ENCODE data around the gene DNMT3B. TPM values are rescaled to one million over a fixed set of nuclear protein-coding genes. Genes with fewer than 3 reads are reported as not detected.

The DNMT3B gene
- total and polyA plus RNA-seq, 12 donors: 0.12 to 2.0 (median 0.87) TPM; not detected in 1

DNA sequence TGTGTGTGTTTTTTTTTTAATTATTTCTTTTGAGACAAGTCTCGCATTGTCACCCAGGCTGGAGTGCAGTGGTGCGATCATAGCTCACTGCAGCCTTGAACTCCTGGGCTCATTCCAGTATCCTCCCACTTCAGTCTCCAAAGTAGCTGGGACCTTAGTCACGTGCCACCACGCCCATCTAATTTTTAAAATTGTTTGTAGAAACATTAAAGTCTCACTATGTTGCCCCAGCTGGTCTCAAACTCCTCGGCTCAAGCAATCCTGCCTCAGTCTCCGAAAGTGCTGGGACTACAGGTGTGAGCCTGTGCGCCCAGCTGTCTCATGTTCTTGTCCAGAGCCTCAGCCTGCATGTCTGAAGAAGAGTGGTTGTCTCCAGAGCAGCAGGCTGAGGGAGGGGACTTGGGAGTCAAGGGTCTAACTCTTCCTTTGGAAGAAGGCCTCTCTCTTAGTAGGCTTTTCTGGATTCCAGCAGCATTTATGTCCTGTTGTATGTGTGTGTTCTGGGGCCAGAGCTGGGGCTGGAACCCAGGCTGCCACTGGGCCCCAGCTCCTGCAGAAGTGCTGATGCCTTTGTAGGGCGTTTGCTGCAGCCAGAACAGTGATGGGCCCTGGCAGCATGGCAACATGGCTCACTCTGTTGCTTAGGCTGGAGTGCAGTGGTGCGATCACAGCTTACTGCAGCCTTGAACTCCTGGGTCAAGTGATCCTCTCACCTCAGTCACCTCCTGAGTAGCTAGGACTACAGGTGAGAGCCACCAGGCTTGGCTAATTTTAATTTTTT is 5.4 kb downstream of the DNMT3B start:
- 75 to 81% (median 77%) methylated on average over 7 to 9 of the region's 9 CpGs for WGBS, 4 donors
- intact Hi-C loops (cut with DNase I): no loop called here
- H3K27ac ChIP-seq: no peak overlapping the region
- H3K4me1 ChIP-seq (replicated peaks in 1 of 2): peaks cover 8 to 9% of the 10 kb centered on the region in 2 donors
- no peaks in the 10 kb centered on the region for H3K27me3 ChIP-seq
- peak in 1 of 7 donors; percentile 28 for DNase-seq
- H3K9me3 ChIP-seq (replicated peaks in 1 of 3): no peaks in the 10 kb centered on the region
- TF ChIP-seq POLR2A (IDR thresholded peaks at IDR 0.05): no peak
- TF ChIP-seq, protein P1, sequence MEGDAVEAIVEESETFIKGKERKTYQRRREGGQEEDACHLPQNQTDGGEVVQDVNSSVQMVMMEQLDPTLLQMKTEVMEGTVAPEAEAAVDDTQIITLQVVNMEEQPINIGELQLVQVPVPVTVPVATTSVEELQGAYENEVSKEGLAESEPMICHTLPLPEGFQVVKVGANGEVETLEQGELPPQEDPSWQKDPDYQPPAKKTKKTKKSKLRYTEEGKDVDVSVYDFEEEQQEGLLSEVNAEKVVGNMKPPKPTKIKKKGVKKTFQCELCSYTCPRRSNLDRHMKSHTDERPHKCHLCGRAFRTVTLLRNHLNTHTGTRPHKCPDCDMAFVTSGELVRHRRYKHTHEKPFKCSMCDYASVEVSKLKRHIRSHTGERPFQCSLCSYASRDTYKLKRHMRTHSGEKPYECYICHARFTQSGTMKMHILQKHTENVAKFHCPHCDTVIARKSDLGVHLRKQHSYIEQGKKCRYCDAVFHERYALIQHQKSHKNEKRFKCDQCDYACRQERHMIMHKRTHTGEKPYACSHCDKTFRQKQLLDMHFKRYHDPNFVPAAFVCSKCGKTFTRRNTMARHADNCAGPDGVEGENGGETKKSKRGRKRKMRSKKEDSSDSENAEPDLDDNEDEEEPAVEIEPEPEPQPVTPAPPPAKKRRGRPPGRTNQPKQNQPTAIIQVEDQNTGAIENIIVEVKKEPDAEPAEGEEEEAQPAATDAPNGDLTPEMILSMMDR (IDR thresholded peaks at IDR 0.05): no peak
- no peak overlapping the region for H3K4me3 ChIP-seq
- no peaks in the 10 kb centered on the region for H3K36me3 ChIP-seq (replicated peaks in 1 of 2)

DNA sequence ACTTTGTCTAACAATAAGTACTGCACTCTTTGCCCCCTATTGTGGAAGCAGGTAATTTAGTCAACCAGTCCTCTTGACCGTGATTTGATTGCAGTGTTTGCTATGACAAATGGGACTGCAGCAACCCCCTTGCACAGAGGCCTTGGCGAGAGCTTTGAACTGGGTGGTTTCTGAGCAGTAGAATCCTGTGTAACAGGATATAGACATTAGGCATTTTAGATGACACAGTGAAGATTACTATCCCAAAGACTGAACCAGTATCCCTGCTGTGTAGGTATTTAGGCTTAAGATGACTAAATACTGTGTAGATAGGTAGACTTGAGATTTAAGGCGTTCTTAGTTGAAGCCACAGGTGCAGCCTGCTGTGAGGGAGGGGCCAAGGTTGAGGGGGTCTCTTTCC is 9.9 kb downstream of the DNMT3B start:
- no peak overlapping the region for H3K4me3 ChIP-seq
- H3K9me3 ChIP-seq (replicated peaks in 1 of 3): no peaks in the 10 kb centered on the region
- H3K27ac ChIP-seq: no peak overlapping the region
- no peaks in the 10 kb centered on the region for H3K4me1 ChIP-seq (replicated peaks in 1 of 2)
- TF ChIP-seq, protein P1 (IDR thresholded peaks at IDR 0.05): no peak
- no peak for TF ChIP-seq POLR2A (IDR thresholded peaks at IDR 0.05)
- no peak for DNase-seq
- no peaks in the 10 kb centered on the region for H3K36me3 ChIP-seq (replicated peaks in 1 of 2)
- no peaks in the 10 kb centered on the region for H3K27me3 ChIP-seq
- intact Hi-C loops (cut with DNase I): loop anchor here in 1 of 2 donors (10.0 kb wide), 1 partner anchor 247 kb away; no protein-coding TSS in a partner anchor
- 86 to 97% (median 92%) methylated on average over 3 of the region's 3 CpGs for WGBS, 4 donors

DNA sequence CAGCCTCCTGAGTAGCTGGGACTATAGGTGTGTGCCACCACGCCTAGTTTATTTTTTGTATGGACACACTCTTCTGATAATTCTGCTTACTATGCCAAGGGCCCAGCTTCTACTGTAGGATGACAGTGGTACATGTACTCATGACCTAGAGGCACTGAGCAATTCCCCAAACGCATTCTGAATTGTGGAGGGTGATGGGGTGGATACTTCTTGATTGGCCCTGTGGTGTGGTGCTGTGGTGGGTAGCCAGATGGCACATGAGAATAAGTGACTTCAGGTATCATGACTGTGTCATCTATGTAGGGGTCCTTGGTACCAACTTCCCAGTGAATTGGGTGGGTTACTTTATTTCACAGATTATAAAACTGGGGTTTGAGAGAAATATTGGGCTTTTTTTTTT is 11.0 kb downstream of the DNMT3B start:
- intact Hi-C loops (cut with DNase I): loop anchor here in 1 of 2 donors (10.0 kb wide), 1 partner anchor 248 kb away; no protein-coding TSS in a partner anchor

DNA sequence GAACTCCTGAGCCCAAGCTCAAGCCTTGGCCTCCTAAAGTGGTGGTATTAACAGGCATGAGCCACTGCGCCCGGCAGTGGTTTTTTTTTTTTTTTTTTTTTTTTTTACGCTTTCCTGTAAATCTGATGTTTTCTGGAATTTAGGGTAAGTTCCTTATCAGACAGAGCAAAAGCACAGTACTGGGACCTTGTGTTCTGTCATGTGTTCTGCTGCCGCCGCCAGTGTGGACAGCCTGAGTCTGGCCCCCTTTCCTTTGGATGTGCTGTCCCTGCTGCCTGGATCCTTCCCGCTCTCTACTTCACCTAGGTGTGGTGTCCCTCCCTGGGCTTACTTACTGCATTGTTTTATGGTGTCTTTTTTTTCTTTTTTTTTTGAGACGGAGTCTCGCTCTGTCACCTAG is 11.7 kb downstream of the DNMT3B start:
- WGBS, 4 donors: 91 to 99% (median 94%) methylated on average over 8 of the region's 8 CpGs
- no peak for DNase-seq
- no peaks in the 10 kb centered on the region for H3K4me1 ChIP-seq (replicated peaks in 1 of 2)
- H3K4me3 ChIP-seq: no peak overlapping the region
- no peaks in the 10 kb centered on the region for H3K27me3 ChIP-seq
- no peak overlapping the region for H3K27ac ChIP-seq
- H3K36me3 ChIP-seq (replicated peaks in 1 of 2): no peaks in the 10 kb centered on the region
- H3K9me3 ChIP-seq (replicated peaks in 1 of 3): no peaks in the 10 kb centered on the region
- TF ChIP-seq, protein P1 (IDR thresholded peaks at IDR 0.05): no peak
- no peak for TF ChIP-seq POLR2A (IDR thresholded peaks at IDR 0.05)
- intact Hi-C loops (cut with DNase I): loop anchor here in 1 of 2 donors (10.0 kb wide), 1 partner anchor 249 kb away; no protein-coding TSS in a partner anchor

More for the DNA sequence above, 11.0 kb downstream of the DNMT3B start:
- TF ChIP-seq, protein P1 (IDR thresholded peaks at IDR 0.05): no peak
- TF ChIP-seq POLR2A (IDR thresholded peaks at IDR 0.05): no peak
- H3K4me1 ChIP-seq (replicated peaks in 1 of 2): no peaks in the 10 kb centered on the region
- 84 to 100% (median 91%) methylated on average over 2 of the region's 2 CpGs for WGBS, 4 donors
- no peaks in the 10 kb centered on the region for H3K36me3 ChIP-seq (replicated peaks in 1 of 2)
- DNase-seq: no peak
- no peaks in the 10 kb centered on the region for H3K27me3 ChIP-seq
- H3K27ac ChIP-seq: no peak overlapping the region
- no peaks in the 10 kb centered on the region for H3K9me3 ChIP-seq (replicated peaks in 1 of 3)
- H3K4me3 ChIP-seq: no peak overlapping the region

Measured in adrenal gland (tissue), 12 donors.